H1 (cell line): ENCODE measurements around the gene ZSCAN12. TPM values are rescaled to one million over a fixed set of nuclear protein-coding genes. Genes with fewer than 3 reads are reported as not detected.
A peak's percentile ranks its signal among the peaks of the same experiment; 100 is the strongest.
"Not testable (repeated sequence)": the region's sequence is repeated elsewhere in the genome, so short reads cannot be mapped to it uniquely, and the experiment has no call there.

Source experiments
- CTCF ChIA-PET: fragments of 300-600 bp; sonication (Branson Sonifier 250); formaldehyde crosslinking; loops from one replicate; lab custom pipeline; 2021; ENCODE audit not compliant: partially characterized antibody; lab: Charles Lee
- POLR2A ChIA-PET: fragments of 300-600 bp; sonication (Branson Sonifier 250); formaldehyde crosslinking; loops from one replicate; lab custom pipeline; 2021; ENCODE audit warnings: inconsistent platforms; ENCODE audit not compliant: partially characterized antibody; lab: Charles Lee
- DNase-seq, 2 experiments: peaks; one replicate each; pipeline versions ENCODE4 v3.0.0 to v3.0.0-alpha.2; 2010 to 2022; ENCODE audit warnings: low spot score in 2 of 2, low read depth in 1 of 2, mixed read lengths in 1 of 2
- FAIRE-seq: peaks from 2 replicates; lab custom pipeline; 2011; peaks lifted over from hg19 to GRCh38; lab: Jason Lieb, UNC
- H2AFZ ChIP-seq: 2 replicates; pipeline ENCODE4 v1.8.1; 2012; ENCODE audit warnings: low read length, inconsistent platforms
- H2AK5ac ChIP-seq: 2 replicates; pipeline ENCODE4 v1.6.1; 2013; ENCODE audit warnings: low read depth, low read length
- H2BK120ac ChIP-seq: replicated peaks from 2 replicates; pipeline ENCODE3; 2013; ENCODE audit warnings: low read depth, low read length, inconsistent platforms
- H2BK12ac ChIP-seq: 2 replicates; pipeline ENCODE4 v1.6.1; 2013; ENCODE audit warnings: low read depth, low read length
- H2BK15ac ChIP-seq: 2 replicates; pipeline ENCODE4 v1.6.1; 2013; ENCODE audit warnings: low read length
- H2BK20ac ChIP-seq: 2 replicates; pipeline ENCODE4 v1.6.1; 2013; ENCODE audit warnings: low read length
- H2BK5ac ChIP-seq: 2 replicates; pipeline ENCODE4 v1.6.1; 2013; ENCODE audit warnings: low read depth, low read length
- H3K14ac ChIP-seq: 2 replicates; pipeline ENCODE4 v1.6.1; 2013; ENCODE audit warnings: inconsistent platforms; ENCODE audit not compliant: insufficient read length
- H3K18ac ChIP-seq: 2 replicates; pipeline ENCODE4 v1.6.1; 2013; ENCODE audit warnings: low read length; ENCODE audit errors: extremely low read depth
- H3K23ac ChIP-seq: 2 replicates; pipeline ENCODE4 v1.6.1; 2013; ENCODE audit warnings: inconsistent platforms; ENCODE audit not compliant: insufficient read length
- H3K23me2 ChIP-seq: 2 replicates; pipeline ENCODE4 v1.6.1; 2013; ENCODE audit warnings: low read depth, low read length
- H3K27ac ChIP-seq: 2 replicates; pipeline ENCODE4 v1.6.1; 2011; ENCODE audit warnings: low read depth, low read length, inconsistent platforms
- H3K27me3 ChIP-seq, 4 experiments: replicated peaks in 1 of 4; 1 replicate in 1 of 4; 2 replicates in 3 of 4; pipeline versions ENCODE4 v1.6.1 to v1.8.1; 2011 to 2013; ENCODE audit warnings: low read length in 3 of 4, mild to moderate bottlenecking in 3 of 4, inconsistent platforms in 2 of 4, mixed read lengths in 2 of 4, moderate library complexity in 1 of 4; ENCODE audit not compliant: control insufficient read depth in 3 of 4, insufficient read depth in 3 of 4; ENCODE audit errors: extremely low read depth in 1 of 4
- H3K36me3 ChIP-seq, 4 experiments: 2 replicates each; pipeline versions ENCODE4 v1.6.1 to v1.8.1; 2011 to 2013; ENCODE audit warnings: mild to moderate bottlenecking in 4 of 4, low read length in 3 of 4, moderate library complexity in 2 of 4, control low read depth in 1 of 4, inconsistent platforms in 1 of 4; ENCODE audit not compliant: insufficient read depth in 4 of 4, control insufficient read depth in 2 of 4
- H3K4ac ChIP-seq: replicated peaks from 2 replicates; pipeline ENCODE3; 2013; ENCODE audit warnings: low read length, low read depth, mixed read lengths, inconsistent platforms; ENCODE audit not compliant: insufficient read length
- H3K4me1 ChIP-seq, 4 experiments: replicated peaks in 1 of 4; 1 replicate in 1 of 4; 2 replicates in 3 of 4; pipeline versions ENCODE4 v1.6.1 to v1.8.1; 2011 to 2013; ENCODE audit warnings: low read length in 3 of 4, inconsistent platforms in 2 of 4, mixed read lengths in 1 of 4; ENCODE audit not compliant: insufficient read depth in 4 of 4, control insufficient read depth in 3 of 4
- H3K4me2 ChIP-seq, 2 experiments: 2 replicates each; pipeline versions ENCODE4 v1.6.1 to v1.8.1; 2011 to 2013; ENCODE audit warnings: low read depth in 2 of 2, low read length in 2 of 2, control low read depth in 1 of 2, inconsistent platforms in 1 of 2, mild to moderate bottlenecking in 1 of 2; ENCODE audit not compliant: insufficient read depth in 1 of 2
- H3K4me3 ChIP-seq, 4 experiments: fragments of 200-600, 300-600 bp in 1 of 4; sonication (generic), shearing (Covaris generic), sonication (Bioruptor Twin) in 1 of 4; 2 replicates each; pipeline versions ENCODE4 v1.5.1 to v1.8.1; 2011 to 2016; ENCODE audit warnings: low read length in 4 of 4, low read depth in 3 of 4, control low read depth in 2 of 4, inconsistent platforms in 2 of 4, mild to moderate bottlenecking in 2 of 4, mixed read lengths in 1 of 4, moderate library complexity in 1 of 4; ENCODE audit not compliant: insufficient read depth in 2 of 4; ENCODE audit errors: extremely low read depth in 1 of 4
- H3K56ac ChIP-seq: replicated peaks from 2 replicates; pipeline ENCODE3; 2013; ENCODE audit warnings: low read depth, mild to moderate bottlenecking, mixed read lengths, low read length, inconsistent platforms; ENCODE audit not compliant: insufficient read length
- H3K79me1 ChIP-seq: 2 replicates; pipeline ENCODE4 v1.6.1; 2013; ENCODE audit warnings: low read depth, low read length, control low read depth
- H3K79me2 ChIP-seq, 2 experiments: 2 replicates each; pipeline versions ENCODE4 v1.6.1 to v1.8.1; 2012 to 2013; ENCODE audit warnings: low read length in 2 of 2, mild to moderate bottlenecking in 2 of 2, inconsistent platforms in 1 of 2; ENCODE audit not compliant: insufficient read depth in 2 of 2, control insufficient read depth in 1 of 2
- H3K9ac ChIP-seq, 4 experiments: replicated peaks in 1 of 4; 1 replicate in 1 of 4; 2 replicates in 3 of 4; pipeline versions ENCODE4 v1.6.1 to v1.8.1; 2011 to 2013; ENCODE audit warnings: low read depth in 3 of 4, low read length in 3 of 4, control low read depth in 2 of 4, mild to moderate bottlenecking in 2 of 4, moderate library complexity in 2 of 4, inconsistent platforms in 1 of 4; ENCODE audit errors: extremely low read depth in 1 of 4
- H3K9me3 ChIP-seq, 2 experiments: 2 replicates each; pipeline versions ENCODE4 v1.6.1 to v1.8.1; 2012 to 2013; ENCODE audit warnings: mild to moderate bottlenecking in 2 of 2, moderate library complexity in 2 of 2, control low read depth in 1 of 2, inconsistent platforms in 1 of 2, low read depth in 1 of 2, low read length in 1 of 2, mixed read lengths in 1 of 2; ENCODE audit not compliant: insufficient read depth in 2 of 2
- H4K20me1 ChIP-seq, 2 experiments: replicated peaks in 1 of 2; 2 replicates each; pipeline versions ENCODE3 to v1.8.1; 2011 to 2013; ENCODE audit warnings: inconsistent platforms in 2 of 2, low read length in 2 of 2, mild to moderate bottlenecking in 1 of 2; ENCODE audit not compliant: insufficient read depth in 2 of 2, control insufficient read depth in 1 of 2
- H4K5ac ChIP-seq: 2 replicates; pipeline ENCODE4 v1.6.1; 2013; ENCODE audit warnings: low read length, low read depth, mixed read lengths, inconsistent platforms; ENCODE audit not compliant: insufficient read length
- H4K8ac ChIP-seq: 2 replicates; pipeline ENCODE4 v1.8.0; 2013; ENCODE audit warnings: mild to moderate bottlenecking, moderate library complexity, low read length, inconsistent platforms; ENCODE audit not compliant: insufficient read depth; ENCODE audit errors: extremely low read depth
- H4K91ac ChIP-seq: replicated peaks from 2 replicates; pipeline ENCODE3; 2013; ENCODE audit warnings: low read length, mixed read lengths, inconsistent platforms; ENCODE audit not compliant: insufficient read length
- polyA plus RNA-seq, 7 experiments: library from polyadenylated mRNA; depleted of rRNA in 3 of 7; stranded (reverse) in 5 of 7; unstranded in 2 of 7; fragments of >200 nt in 5 of 7; fragments of 200-250 nt in 2 of 7; gene quantifications; 1 replicate in 5 of 7; 2 replicates in 1 of 7; 4 replicates in 1 of 7; pipeline versions ENCODE4 v1.2.1 to v1.2.3, GENCODE V29; 2011 to 2013; ENCODE audit warnings: missing spikeins in 2 of 7, mixed read lengths in 2 of 7
- total RNA-seq: library from RNA; stranded (reverse); fragmentation: NEBNext Ultra II Directional; extraction: Animal tissue kit (Norgen Biotek cat#: 25700); gene quantifications from 2 replicates; pipeline ENCODE4 v1.2.1, GENCODE V29; 2021

Gene ZSCAN12
- total and polyA plus RNA-seq, 2 of the 8 experiments (the other 6 are each of a cell fraction or from before 2014, with no cell fraction given), result 2.2 to 9.6 TPM

DNA sequence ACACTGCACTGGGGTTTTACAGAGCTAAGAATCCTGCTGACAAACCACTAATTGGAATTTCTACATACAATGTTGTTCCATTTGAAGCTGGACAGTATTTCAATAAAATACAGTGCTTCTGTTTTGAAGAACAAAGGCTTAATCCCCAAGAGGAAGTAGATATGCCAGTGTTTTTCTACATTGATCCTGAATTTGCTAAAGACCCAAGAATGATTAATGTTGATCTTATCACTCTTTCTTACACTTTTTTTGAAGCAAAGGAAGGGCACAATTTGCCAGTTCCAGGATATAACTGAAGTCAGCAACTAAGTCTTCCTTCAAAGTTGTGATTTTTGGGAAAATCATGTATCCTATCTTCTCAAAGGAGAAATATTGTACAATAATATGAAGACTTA is 48.0 kb upstream of the ZSCAN12 start:
- H3K27ac ChIP-seq, H3K4me1 ChIP-seq, H4K5ac ChIP-seq, DNase-seq, H3K36me3 ChIP-seq, H4K91ac ChIP-seq, H3K27me3 ChIP-seq, H3K23me2 ChIP-seq, H4K8ac ChIP-seq, H3K14ac ChIP-seq, H2BK15ac ChIP-seq, H3K18ac ChIP-seq, H4K20me1 ChIP-seq, H2BK20ac ChIP-seq, H3K79me1 ChIP-seq, H2AK5ac ChIP-seq, H3K9me3 ChIP-seq, H3K23ac ChIP-seq, FAIRE-seq, H3K79me2 ChIP-seq, H2BK120ac ChIP-seq, H3K56ac ChIP-seq, H2BK12ac ChIP-seq, H3K4ac ChIP-seq: not testable (repeated sequence)
- CTCF ChIA-PET, result interaction anchor here (1.0 kb wide), 1 partner anchor 28 kb away, joined by 3 read pairs; no protein-coding TSS in a partner anchor
- POLR2A ChIA-PET, result interaction anchor here (0.8 to 2.0 kb wide), 4 partner anchors 8 to 306 kb away, joined by 3 to 6 read pairs (median 4); partner anchors contain the start of gene ZKSCAN8
- H3K4me3 ChIP-seq, result peak overlapping the region; percentile 68 to 79 (median 74)
- peak overlapping the region; percentile 88 for H2AFZ ChIP-seq
- H2BK5ac ChIP-seq, result peak overlapping the region; percentile 53; the same call in 1 of the 2 replicates
- peak overlapping the region in 3 of 4 experiments; percentile 49 to 62 (median 53); a peak in 3 of 7 replicates for H3K9ac ChIP-seq
- peak overlapping the region; percentile 72 to 86 for H3K4me2 ChIP-seq
